Loucy (cell line): ENCODE measurements around the gene MAP3K21.

Source experiments
- H2AFZ ChIP-seq: fragments of 200-600 bp; sonication (generic); 2 replicates; pipeline ENCODE4 v1.6.0; 2016; ENCODE audit warnings: antibody characterized with exemption, mild to moderate bottlenecking, low read length, moderate library complexity
- H3F3A ChIP-seq: fragments of 200-600 bp; 2 replicates; pipeline ENCODE4 v1.6.0; 2016; ENCODE audit warnings: antibody characterized with exemption, low read depth, mild to moderate bottlenecking
- H3K27me3 ChIP-seq: fragments of 200-600 bp; sonication (generic); 2 replicates; pipeline ENCODE4 v1.6.1; 2014; ENCODE audit warnings: low read length, mild to moderate bottlenecking; ENCODE audit not compliant: insufficient read depth, poor library complexity, severe bottlenecking
- H3K36me3 ChIP-seq: fragments of 200-600 bp; sonication (generic); 2 replicates; pipeline ENCODE4 v1.6.1; 2016; ENCODE audit warnings: low read length; ENCODE audit not compliant: insufficient read depth
- H3K4me1 ChIP-seq: fragments of 200-600 bp; sonication (generic); 2 replicates; pipeline ENCODE4 v1.5.1; 2014; ENCODE audit warnings: low read length, mild to moderate bottlenecking; ENCODE audit not compliant: insufficient read depth, poor library complexity, severe bottlenecking
- H3K4me2 ChIP-seq: fragments of 200-600 bp; sonication (generic); 2 replicates; pipeline ENCODE4 v1.6.0; 2014; ENCODE audit warnings: antibody characterized with exemption, low read length, low read depth, mild to moderate bottlenecking; ENCODE audit not compliant: poor library complexity, severe bottlenecking
- H3K4me3 ChIP-seq: fragments of 200-600 bp; sonication (generic); 2 replicates; pipeline ENCODE4 v1.5.1; 2014; ENCODE audit warnings: low read length, mild to moderate bottlenecking, mixed read lengths; ENCODE audit not compliant: poor library complexity, severe bottlenecking
- H3K79me2 ChIP-seq: fragments of 200-600 bp; sonication (generic); 2 replicates; pipeline ENCODE4 v1.6.1; 2014; ENCODE audit warnings: low read length; ENCODE audit not compliant: insufficient read depth
- H3K9ac ChIP-seq: fragments of 200-600 bp; sonication (generic); 2 replicates; pipeline ENCODE4 v1.6.0; 2014; ENCODE audit warnings: mild to moderate bottlenecking, low read depth, low read length, moderate library complexity; ENCODE audit not compliant: poor library complexity, severe bottlenecking
- H3K9me2 ChIP-seq: fragments of 200-600 bp; sonication (generic); replicated peaks from 2 replicates; pipeline ENCODE4 v1.6.1; 2016; ENCODE audit warnings: low read depth, low read length, mixed read lengths
- H3K9me3 ChIP-seq: fragments of 200-600 bp; sonication (generic); 2 replicates; pipeline ENCODE4 v1.6.1; 2014; ENCODE audit warnings: mild to moderate bottlenecking, antibody characterized with exemption, low read length, low read depth; ENCODE audit not compliant: insufficient read depth
- H4K20me1 ChIP-seq: fragments of 200-600 bp; sonication (generic); 2 replicates; pipeline ENCODE4 v1.6.0; 2014; ENCODE audit warnings: antibody characterized with exemption, low read length, mild to moderate bottlenecking; ENCODE audit not compliant: insufficient read depth, poor library complexity, severe bottlenecking
- EZH2phosphoT487 ChIP-seq: fragments of 200-600 bp; IDR thresholded peaks from 2 replicates; pipeline ENCODE4 v1.6.1; 2018; ENCODE audit warnings: antibody characterized with exemption, mild to moderate bottlenecking, moderate library complexity, borderline replicate concordance
- TF ChIP-seq, protein P1 (sequence below): fragments of 200-600 bp; sonication (generic); conservative IDR thresholded peaks from 2 replicates; pipeline ENCODE4 v1.5.1; 2014; ENCODE audit warnings: mild to moderate bottlenecking, antibody characterized with exemption, low read length

Gene MAP3K21

DNA sequence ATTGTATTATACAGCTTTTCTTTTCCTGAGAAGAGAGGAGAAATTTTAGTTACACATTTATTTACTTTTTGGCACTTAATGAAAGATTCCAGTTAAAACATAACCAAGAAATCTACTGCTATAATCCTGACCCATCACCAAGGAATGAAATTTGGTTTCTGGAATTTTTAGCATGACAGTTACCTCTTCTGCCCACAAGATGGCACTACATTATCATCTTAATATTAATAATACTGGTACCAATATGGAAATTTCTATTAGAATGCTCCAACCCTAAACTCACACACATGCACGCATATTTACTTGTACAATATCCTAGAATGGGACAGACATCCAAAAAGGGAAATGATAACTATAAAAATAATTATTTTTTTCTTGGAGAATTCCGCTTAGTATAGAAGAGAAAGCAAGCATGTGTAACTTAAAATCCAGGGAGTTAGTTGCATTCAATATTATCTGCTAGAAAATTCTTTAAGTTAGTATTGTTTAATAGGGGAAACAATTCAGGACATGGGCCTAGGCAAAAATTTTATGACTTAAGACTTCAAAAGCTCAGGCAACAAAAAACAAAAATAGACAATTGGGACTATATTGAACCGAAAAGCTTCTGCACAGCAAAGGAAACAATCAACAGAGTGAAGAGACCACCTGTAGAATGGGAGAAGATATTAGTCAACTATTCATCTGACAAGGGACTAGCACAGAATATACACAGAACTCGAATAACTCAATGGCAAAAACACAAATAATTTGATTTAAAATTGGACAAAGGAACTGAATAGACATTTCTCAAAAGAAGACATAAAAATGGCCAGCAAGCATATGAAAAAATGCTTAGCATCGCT, 37.4 kb downstream of the MAP3K21 start:
- H2AFZ ChIP-seq: no peak overlapping the region
- H3K9me3 ChIP-seq: no peaks in the 10 kb centered on the region
- H4K20me1 ChIP-seq: no peaks in the 10 kb centered on the region
- no peaks in the 10 kb centered on the region for H3K79me2 ChIP-seq
- H3K4me3 ChIP-seq: no peak overlapping the region
- H3K36me3 ChIP-seq: peaks cover 7% of the 10 kb centered on the region; the same call in 1 of the 2 replicates
- no peaks in the 10 kb centered on the region for H3F3A ChIP-seq
- H3K4me1 ChIP-seq: no peaks in the 10 kb centered on the region
- no peaks in the 10 kb centered on the region for H3K9me2 ChIP-seq
- TF ChIP-seq, protein P1, sequence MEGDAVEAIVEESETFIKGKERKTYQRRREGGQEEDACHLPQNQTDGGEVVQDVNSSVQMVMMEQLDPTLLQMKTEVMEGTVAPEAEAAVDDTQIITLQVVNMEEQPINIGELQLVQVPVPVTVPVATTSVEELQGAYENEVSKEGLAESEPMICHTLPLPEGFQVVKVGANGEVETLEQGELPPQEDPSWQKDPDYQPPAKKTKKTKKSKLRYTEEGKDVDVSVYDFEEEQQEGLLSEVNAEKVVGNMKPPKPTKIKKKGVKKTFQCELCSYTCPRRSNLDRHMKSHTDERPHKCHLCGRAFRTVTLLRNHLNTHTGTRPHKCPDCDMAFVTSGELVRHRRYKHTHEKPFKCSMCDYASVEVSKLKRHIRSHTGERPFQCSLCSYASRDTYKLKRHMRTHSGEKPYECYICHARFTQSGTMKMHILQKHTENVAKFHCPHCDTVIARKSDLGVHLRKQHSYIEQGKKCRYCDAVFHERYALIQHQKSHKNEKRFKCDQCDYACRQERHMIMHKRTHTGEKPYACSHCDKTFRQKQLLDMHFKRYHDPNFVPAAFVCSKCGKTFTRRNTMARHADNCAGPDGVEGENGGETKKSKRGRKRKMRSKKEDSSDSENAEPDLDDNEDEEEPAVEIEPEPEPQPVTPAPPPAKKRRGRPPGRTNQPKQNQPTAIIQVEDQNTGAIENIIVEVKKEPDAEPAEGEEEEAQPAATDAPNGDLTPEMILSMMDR: peak; percentile 82
- TF ChIP-seq EZH2phosphoT487: no peak
- H3K9ac ChIP-seq: no peak overlapping the region
- no peaks in the 10 kb centered on the region for H3K27me3 ChIP-seq
- H3K4me2 ChIP-seq: no peak overlapping the region

DNA sequence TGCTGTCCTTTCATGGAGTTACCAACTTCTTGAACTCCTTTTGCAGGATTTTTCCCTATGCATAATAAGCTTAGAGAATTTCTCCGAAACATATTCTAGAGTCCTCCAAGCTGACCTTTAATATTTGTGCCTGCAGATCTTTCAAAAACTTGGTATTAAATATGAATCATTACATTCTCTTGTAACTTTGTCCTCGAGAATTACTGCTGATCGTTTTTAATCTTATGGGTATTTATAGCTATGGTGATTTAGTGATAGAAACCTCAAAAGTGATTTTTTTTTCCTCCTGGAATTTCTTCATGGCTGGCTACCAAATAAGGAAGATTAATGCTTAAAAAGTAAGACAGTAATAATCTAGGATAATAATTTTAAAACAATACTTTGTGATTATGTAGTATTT, 39.1 kb downstream of the MAP3K21 start:
- no peaks in the 10 kb centered on the region for H3K9me3 ChIP-seq
- no peak overlapping the region for H3K4me3 ChIP-seq
- peaks cover 7% of the 10 kb centered on the region; the same call in 1 of the 2 replicates for H3K36me3 ChIP-seq
- H3K4me1 ChIP-seq: no peaks in the 10 kb centered on the region
- H2AFZ ChIP-seq: no peak overlapping the region
- H4K20me1 ChIP-seq: no peaks in the 10 kb centered on the region
- no peak overlapping the region for H3K9ac ChIP-seq
- no peaks in the 10 kb centered on the region for H3K27me3 ChIP-seq
- no peak overlapping the region for H3K4me2 ChIP-seq
- no peaks in the 10 kb centered on the region for H3K79me2 ChIP-seq
- no peaks in the 10 kb centered on the region for H3K9me2 ChIP-seq
- no peaks in the 10 kb centered on the region for H3F3A ChIP-seq
- TF ChIP-seq, protein P1: no peak
- no peak for TF ChIP-seq EZH2phosphoT487

DNA sequence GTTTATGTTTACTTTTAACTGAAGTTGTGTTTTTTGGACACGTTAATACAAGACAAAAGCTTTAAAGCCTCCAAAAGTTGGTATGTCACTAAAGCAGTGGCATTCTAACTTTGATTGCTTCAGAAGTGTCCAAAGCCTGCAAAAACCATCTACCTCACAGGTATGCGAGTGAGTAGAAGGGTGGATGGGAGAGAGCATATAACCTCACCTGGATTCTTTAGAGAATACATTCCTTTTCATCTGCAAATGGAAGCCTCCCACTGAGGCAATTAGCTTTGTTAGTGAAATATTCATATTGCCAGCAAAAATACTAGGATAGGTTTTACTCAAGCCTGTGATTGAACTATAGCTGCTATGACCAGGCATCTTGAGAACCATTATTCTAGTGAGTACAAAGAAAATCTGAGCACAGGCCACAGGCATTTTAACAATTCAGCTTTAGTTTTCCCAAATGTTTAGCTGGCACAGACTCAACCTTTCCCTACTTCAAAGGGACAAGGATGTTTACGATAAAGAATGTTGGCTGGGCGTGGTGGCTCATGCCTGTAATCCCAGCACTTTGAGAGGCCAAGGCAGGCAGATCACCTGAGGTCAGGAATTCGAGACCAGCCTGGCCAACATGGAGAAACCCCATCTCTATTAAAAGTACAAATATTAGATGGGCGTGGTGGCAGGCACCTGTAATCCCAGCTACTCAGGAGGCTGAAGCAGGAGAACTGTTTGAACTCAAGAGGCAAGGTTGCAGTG, 39.7 kb downstream of the MAP3K21 start:
- H3K4me3 ChIP-seq: no peak overlapping the region
- TF ChIP-seq, protein P1: no peak
- TF ChIP-seq EZH2phosphoT487: no peak
- no peak overlapping the region for H3K9ac ChIP-seq

More for the DNA sequence above, 39.7 kb downstream of the MAP3K21 start:
- H3F3A ChIP-seq: no peaks in the 10 kb centered on the region
- H3K9me2 ChIP-seq: no peaks in the 10 kb centered on the region
- H4K20me1 ChIP-seq: no peaks in the 10 kb centered on the region
- no peaks in the 10 kb centered on the region for H3K27me3 ChIP-seq
- H3K9me3 ChIP-seq: no peaks in the 10 kb centered on the region
- H3K36me3 ChIP-seq: peaks cover 10% of the 10 kb centered on the region; the same call in 1 of the 2 replicates
- H3K4me1 ChIP-seq: no peaks in the 10 kb centered on the region
- H3K79me2 ChIP-seq: no peaks in the 10 kb centered on the region
- H2AFZ ChIP-seq: no peak overlapping the region
- H3K4me2 ChIP-seq: no peak overlapping the region
